ENCODE measurements around the gene ABLIM1. TPM values are rescaled to one million over a fixed set of nuclear protein-coding genes. Genes with fewer than 3 reads are reported as not detected.

ABLIM1 gene
- total RNA-seq, 1 experiment from 2014 or later, result 34.0 TPM

GRCh38 chr10:114548662-114549061 is 109.4 kb downstream of the ABLIM1 start:
- no peaks in the 10 kb centered on the region for H3K9me3 ChIP-seq (ENCODE audit: low read depth, low read length, poor library complexity, severe bottlenecking)
- POLR2A ChIA-PET (ENCODE audit: low non-redundant PET), result no interaction called here
- peaks cover 6% of the 10 kb centered on the region for H3K4me1 ChIP-seq (ENCODE audit: insufficient read depth, low read length, poor library complexity, severe bottlenecking)
- H3K27ac ChIP-seq (ENCODE audit: low read depth, low read length, poor library complexity, severe bottlenecking), result no peak overlapping the region
- BruUV-seq (replicated peaks), result no TSS peak
- H3K27me3 ChIP-seq (replicated peaks; ENCODE audit: insufficient read depth, low read depth, low read length, poor library complexity), result no peaks in the 10 kb centered on the region
- DNase-seq (ENCODE audit: low spot score), result no peak
- no peak overlapping the region for H3K4me3 ChIP-seq (ENCODE audit: low read depth, low read length, poor library complexity, severe bottlenecking)
- CTCF ChIA-PET, result interaction anchor here (1.9 kb wide), 1 partner anchor 155 kb away, joined by 10 read pairs; no protein-coding TSS in a partner anchor
- intact Hi-C loops (cut with micrococcal nuclease; ENCODE audit: unreplicated experiment), result loop anchor here (2.0 to 10.0 kb wide), 3 partner anchors 244 to 844 kb away; no protein-coding TSS in a partner anchor
- TF ChIP-seq, protein P1, sequence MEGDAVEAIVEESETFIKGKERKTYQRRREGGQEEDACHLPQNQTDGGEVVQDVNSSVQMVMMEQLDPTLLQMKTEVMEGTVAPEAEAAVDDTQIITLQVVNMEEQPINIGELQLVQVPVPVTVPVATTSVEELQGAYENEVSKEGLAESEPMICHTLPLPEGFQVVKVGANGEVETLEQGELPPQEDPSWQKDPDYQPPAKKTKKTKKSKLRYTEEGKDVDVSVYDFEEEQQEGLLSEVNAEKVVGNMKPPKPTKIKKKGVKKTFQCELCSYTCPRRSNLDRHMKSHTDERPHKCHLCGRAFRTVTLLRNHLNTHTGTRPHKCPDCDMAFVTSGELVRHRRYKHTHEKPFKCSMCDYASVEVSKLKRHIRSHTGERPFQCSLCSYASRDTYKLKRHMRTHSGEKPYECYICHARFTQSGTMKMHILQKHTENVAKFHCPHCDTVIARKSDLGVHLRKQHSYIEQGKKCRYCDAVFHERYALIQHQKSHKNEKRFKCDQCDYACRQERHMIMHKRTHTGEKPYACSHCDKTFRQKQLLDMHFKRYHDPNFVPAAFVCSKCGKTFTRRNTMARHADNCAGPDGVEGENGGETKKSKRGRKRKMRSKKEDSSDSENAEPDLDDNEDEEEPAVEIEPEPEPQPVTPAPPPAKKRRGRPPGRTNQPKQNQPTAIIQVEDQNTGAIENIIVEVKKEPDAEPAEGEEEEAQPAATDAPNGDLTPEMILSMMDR (conservative IDR thresholded peaks at IDR 0.05; ENCODE audit: low read depth, low read length), result peak; percentile 49
- TF ChIP-seq EZH2 (IDR thresholded peaks at IDR 0.05; ENCODE audit: borderline replicate concordance, low read depth, low read length, poor library complexity, severe bottlenecking), result no peak
- no peaks in the 10 kb centered on the region for H3K36me3 ChIP-seq (ENCODE audit: insufficient read depth, low read length, poor library complexity, severe bottlenecking)

- BruUV-seq (replicated peaks), result no TSS peak
- H3K4me3 ChIP-seq (ENCODE audit: low read depth, low read length, poor library complexity, severe bottlenecking), result no peak overlapping the region
- no peaks in the 10 kb centered on the region for H3K36me3 ChIP-seq (ENCODE audit: insufficient read depth, low read length, poor library complexity, severe bottlenecking)
- ChIA-PET CTCF (interaction anchor here (1.0 kb wide), 1 partner anchor 76 kb away, joined by 3 read pairs; no protein-coding TSS in a partner anchor), POLR2A (ENCODE audit: low non-redundant PET) (no interaction called here)
- no peaks in the 10 kb centered on the region for H3K9me3 ChIP-seq (ENCODE audit: low read depth, low read length, poor library complexity, severe bottlenecking)
- H3K4me1 ChIP-seq (ENCODE audit: insufficient read depth, low read length, poor library complexity, severe bottlenecking), result peaks cover 6% of the 10 kb centered on the region
- no peak for TF ChIP-seq EZH2 (IDR thresholded peaks at IDR 0.05; ENCODE audit: borderline replicate concordance, low read depth, low read length, poor library complexity, severe bottlenecking)
- TF ChIP-seq, protein P1 (conservative IDR thresholded peaks at IDR 0.05; ENCODE audit: low read depth, low read length), result no peak
- no peaks in the 10 kb centered on the region for H3K27me3 ChIP-seq (replicated peaks; ENCODE audit: insufficient read depth, low read depth, low read length, poor library complexity)
- intact Hi-C loops (cut with micrococcal nuclease; ENCODE audit: unreplicated experiment), result loop anchor here (10.0 kb wide), 1 partner anchor 843 kb away; no protein-coding TSS in a partner anchor
- no peak for DNase-seq (ENCODE audit: low spot score)
- no peak overlapping the region for H3K27ac ChIP-seq (ENCODE audit: low read depth, low read length, poor library complexity, severe bottlenecking)
These were observed 110.6 kb downstream of the ABLIM1 start for GRCh38 chr10:114547514-114547913.

DNA sequence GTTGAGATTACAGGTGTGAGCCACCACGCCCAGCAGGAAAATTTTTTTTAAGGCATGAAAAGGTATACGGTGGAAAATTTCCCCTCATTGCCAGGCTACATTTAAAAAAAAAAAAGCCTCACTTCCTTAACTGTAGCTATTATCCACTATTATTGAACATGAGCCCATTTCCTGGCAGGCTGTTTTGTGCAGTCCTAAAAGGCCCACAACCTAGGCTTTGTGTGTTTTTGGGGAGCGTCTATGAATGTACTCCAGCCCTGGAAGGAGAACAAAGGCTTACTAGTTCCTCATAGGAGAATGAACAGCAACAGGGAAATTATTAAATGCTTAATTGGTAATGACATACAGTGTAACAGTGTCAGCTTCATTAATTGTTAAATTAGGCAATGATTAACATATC is 111.0 kb downstream of the ABLIM1 start:
- Histone ChIP-seq H3K4me1 (ENCODE audit: insufficient read depth, low read length, poor library complexity, severe bottlenecking) (peaks cover 6% of the 10 kb centered on the region), H3K27ac (ENCODE audit: low read depth, low read length, poor library complexity, severe bottlenecking) (no peak overlapping the region), H3K36me3 (ENCODE audit: insufficient read depth, low read length, poor library complexity, severe bottlenecking) (no peaks in the 10 kb centered on the region), H3K27me3 (replicated peaks; ENCODE audit: insufficient read depth, low read depth, low read length, poor library complexity) (no peaks in the 10 kb centered on the region), H3K9me3 (ENCODE audit: low read depth, low read length, poor library complexity, severe bottlenecking) (no peaks in the 10 kb centered on the region), H3K4me3 (ENCODE audit: low read depth, low read length, poor library complexity, severe bottlenecking) (no peak overlapping the region)
- BruUV-seq (replicated peaks), result no TSS peak
- POLR2A ChIA-PET (ENCODE audit: low non-redundant PET), result no interaction called here
- no peak for DNase-seq (ENCODE audit: low spot score)
- intact Hi-C loops (cut with micrococcal nuclease; ENCODE audit: unreplicated experiment), result loop anchor here (10.0 kb wide), 1 partner anchor 842 kb away; no protein-coding TSS in a partner anchor
- TF ChIP-seq, protein P1 (conservative IDR thresholded peaks at IDR 0.05; ENCODE audit: low read depth, low read length), result no peak
- no peak for TF ChIP-seq EZH2 (IDR thresholded peaks at IDR 0.05; ENCODE audit: borderline replicate concordance, low read depth, low read length, poor library complexity, severe bottlenecking)
- CTCF ChIA-PET, result no interaction called here
